NCI-H146 treated with DMSO at 0.1 percent for 48 hours (cell line): ENCODE measurements around the gene DUSP22.
A peak's percentile ranks its signal among the peaks of the same experiment; 100 is the strongest.

Experiments used
- DNase-seq: peaks from one replicate; lab custom pipeline; 2025; ENCODE audit not compliant: unreplicated experiment; lab: John Stamatoyannopoulos, UW

DUSP22 gene

GRCh38 chr6:392441-393390 lies 100.4 kb downstream of the DUSP22 start:
- peak; percentile 8 for DNase-seq

DNA sequence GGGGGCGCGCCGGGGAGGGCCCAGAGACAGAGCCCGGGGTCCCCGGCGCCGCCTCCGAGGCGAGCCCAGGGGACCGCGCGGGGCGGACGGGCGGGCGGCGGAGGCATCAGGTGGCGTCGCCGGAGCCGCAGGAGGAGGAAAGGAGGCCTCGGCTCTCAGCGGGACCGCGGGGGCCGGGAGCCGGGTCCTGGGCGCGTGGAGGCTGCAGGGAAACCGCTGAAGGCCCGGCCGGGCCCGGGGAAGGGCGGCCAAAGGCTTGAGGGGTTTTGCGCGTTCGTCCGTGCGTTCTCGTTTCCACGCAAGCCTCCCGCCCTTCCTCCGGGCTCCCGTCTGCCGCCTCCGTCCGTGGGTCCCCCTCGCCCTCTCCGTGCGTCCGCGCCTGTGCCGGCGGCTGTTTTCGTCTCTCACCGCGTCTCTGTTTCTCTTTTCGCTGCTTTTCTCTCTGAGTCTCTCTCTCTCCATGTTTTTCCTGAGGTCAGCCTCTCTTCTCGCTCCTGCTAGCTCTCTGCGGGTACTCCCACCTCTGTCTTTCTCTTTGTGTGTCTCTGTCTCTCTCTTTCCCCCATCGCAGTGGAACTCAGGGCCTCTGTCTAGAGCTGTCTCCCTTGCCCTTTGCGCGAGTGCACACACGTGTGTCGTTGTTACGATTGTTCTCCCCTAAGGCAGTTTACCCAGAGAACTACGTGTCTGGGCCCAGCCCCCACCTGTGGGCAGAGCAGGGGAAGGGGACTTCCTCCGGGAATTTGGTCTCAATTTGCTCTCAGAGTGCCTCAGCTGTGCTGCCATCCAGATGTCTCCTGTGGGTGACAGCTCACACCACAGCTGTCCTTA lies 101.3 kb downstream of the DUSP22 start:
- no peak for DNase-seq

- DNase-seq: no peak
Observed at GRCh38 chr6:394641-395289, 102.5 kb downstream of the DUSP22 start.

- DNase-seq: no peak
Observed at GRCh38 chr6:395432-396125, 103.3 kb downstream of the DUSP22 start.

- DNase-seq: no peak
Observed at GRCh38 chr6:396126-396520, 103.8 kb downstream of the DUSP22 start.

DNA sequence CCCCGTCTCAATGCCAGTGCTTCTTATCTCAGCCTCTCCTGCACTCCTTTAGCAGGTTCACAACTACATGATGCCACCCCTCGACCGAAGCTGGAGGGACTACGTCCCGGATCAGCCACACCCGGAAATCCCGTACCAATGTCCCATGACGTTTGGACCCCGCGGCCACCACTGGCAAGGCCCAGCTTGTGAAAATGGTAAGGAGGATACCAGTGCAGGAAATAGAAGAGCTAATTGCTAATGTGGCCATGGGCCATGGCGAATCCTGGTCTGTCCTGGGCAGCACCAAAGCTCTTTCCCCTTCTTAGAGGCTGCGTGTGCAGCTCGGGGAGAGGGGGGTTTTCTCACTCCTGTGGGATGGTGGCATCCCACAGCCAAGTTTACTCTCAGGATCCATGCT lies 104.8 kb downstream of the DUSP22 start:
- DNase-seq: no peak

DNA sequence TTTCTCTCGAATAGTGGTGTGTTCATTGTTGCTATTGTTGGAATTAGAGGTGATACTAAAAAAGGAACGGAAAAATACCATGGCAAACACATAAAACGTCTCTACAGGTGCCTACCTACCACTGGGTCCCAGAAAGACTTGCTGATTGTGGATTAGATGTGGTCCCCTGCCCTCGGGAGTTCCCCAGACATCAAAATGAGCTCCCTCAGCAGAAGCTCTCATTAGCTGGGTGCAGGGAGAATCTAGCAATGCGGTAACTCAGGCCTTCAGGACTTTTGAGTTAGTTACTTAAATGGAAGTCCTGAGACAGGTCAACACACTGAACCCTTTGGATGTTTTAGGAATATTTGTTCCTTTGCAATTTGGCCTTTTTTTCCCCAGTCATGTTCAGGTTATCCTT lies 105.3 kb downstream of the DUSP22 start:
- DNase-seq: no peak

- DNase-seq: no peak
Observed at GRCh38 chr6:398065-398464, 105.8 kb downstream of the DUSP22 start.

DNA sequence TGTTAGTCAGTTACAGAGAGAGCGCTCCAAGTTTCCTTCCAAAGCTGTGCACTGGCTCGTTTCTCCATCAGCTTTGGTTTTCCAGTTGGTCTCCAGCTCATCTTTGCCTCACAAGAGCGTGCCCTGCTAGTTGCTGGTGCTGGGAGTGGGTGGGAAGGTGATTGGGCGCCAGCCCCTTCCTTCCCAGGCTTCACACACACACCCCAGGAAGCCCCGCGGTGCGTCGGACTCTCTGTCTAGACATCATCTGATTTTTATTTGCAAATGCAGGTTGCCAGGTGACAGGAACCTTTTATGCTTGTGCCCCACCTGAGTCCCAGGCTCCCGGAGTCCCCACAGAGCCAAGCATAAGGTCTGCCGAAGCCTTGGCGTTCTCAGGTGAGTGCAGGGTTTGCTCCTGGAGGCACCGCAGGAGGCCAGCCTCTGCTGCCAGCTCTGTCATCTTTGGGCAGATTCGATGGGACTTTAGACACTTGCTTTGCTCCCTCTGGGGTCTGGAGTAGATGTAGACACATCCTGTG lies 106.3 kb downstream of the DUSP22 start:
- peak; percentile 26 for DNase-seq

- DNase-seq: no peak
Observed at GRCh38 chr6:399785-400534, 107.7 kb downstream of the DUSP22 start.

DNA sequence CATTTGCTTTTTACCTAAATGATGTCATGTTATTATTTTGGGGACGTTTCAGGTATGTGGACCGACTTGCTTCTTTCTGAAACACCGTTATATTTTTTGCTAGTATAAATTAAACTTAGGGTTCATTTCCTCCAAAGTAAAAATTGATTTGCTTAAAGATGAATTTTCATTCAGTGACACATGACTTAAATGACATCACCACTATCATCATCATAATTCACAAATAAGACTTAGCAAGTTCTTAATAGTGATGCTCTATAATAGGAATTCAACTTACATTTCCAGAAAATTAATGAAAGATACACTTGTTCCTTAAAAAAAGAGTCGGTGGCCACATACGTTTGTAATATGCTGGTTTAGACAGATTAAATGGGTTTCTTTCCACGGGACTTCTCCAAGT lies 108.5 kb downstream of the DUSP22 start:
- no peak for DNase-seq
